Dedifferentiated amniotic fluid mesenchymal stem cell (primary cell): ENCODE data around the gene PLCE1.
"Not testable (repeated sequence)": the region's sequence is repeated elsewhere in the genome, so short reads cannot be mapped to it uniquely, and the experiment has no call there.

Experiments
- DNase-seq: peaks from one replicate; pipeline ENCODE4 v3.0.0-alpha.2; 2016; ENCODE audit errors: extremely low spot score

PLCE1 gene

DNA sequence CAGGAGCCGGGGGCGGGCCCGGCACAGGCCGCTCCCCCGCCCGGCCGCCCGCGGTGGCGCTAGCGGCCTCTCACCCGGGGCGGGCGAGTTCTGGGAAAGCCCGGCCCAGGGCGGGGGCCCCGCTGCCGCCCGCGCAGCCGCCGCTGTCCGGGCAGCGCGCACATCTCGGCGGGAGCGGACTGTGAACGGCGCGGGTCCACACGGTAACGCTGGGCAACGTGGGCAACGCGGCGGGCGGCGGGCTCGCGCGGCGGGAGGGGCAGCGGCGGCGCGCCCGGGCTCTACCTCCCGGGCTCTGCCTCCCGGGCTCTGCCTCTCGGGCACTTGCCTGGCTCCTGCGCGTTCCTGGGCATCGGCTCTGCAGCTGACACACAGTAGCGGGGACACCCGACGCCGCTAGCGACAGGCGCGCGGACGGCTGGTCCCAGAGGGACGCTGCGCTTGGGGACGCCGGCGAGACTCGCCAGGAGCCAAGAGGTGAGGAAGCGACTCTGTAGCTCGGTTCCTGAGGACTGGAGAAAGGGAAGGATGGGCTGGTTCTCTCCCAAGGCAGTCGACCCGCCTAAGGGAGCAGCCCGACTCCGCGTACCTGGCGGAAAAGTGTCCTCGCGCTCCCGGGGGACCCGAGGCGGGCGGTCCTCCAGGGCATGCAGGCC is at the start of gene PLCE1:
PLCE1 (plus strand) TSS at position 150 of the 656 bp plus-strand sequence. CDS start 37,116 bp downstream, outside the sequence.
- DNase-seq = no peak

DNA sequence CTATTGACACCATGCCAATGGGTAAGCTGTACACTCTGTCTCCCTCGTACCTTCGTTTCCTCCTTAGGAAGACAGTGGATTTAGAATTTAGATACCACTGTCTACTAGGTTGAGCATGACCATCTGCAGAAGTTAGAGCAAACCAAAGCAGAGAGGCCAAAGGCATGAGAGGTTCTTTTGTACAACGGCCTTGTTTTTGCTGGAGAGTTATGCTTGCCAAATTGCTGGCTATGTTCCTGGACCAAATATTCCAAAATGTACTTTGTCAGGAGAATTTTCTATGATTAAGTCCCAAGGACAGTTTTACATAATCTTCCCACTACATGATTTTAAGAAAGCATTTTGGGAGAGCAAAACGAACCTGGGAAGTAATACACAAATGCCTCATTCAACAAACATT is 47.9 kb upstream of the PLCE1 start:
- no peak for DNase-seq

DNA sequence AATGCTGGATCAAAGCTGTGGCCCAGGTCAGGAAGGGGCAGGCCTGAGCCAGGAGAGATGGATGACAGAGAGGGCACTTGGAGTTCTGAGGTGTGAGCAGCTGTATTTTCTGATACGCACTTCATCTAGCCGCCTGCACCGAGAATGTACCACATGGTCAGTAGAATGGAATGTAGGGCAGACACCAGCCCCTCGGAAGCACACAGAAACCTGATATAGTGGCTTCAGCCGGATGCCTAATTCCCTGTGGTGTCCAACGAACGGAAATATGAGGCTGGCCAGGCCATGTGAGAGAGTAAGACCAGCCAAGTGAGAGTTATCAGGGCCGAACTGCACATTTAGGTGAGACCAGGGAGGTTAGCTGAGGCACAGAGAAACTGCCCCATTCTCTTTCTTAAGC is 46.7 kb upstream of the PLCE1 start:
- DNase-seq = peak; percentile 58

DNA sequence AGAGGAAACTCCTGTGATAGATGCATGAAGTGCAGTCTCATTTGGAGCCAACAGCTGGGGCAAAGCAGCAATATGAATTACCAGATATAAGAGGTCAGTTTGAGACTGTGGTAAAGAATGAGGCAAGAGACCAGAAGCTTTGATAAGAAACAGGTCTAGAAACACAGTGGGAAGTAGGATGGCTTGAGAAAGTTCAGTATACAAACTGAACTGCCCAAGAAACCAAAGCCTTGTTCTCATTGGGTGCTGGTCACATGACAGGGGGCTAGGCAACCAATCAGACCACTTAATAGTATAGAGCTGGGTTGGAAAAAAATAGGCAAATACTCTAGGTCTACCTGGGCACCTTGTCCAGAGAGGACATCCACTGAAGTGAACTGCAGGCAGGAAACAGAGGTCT is 46.2 kb upstream of the PLCE1 start:
- no peak for DNase-seq

DNA sequence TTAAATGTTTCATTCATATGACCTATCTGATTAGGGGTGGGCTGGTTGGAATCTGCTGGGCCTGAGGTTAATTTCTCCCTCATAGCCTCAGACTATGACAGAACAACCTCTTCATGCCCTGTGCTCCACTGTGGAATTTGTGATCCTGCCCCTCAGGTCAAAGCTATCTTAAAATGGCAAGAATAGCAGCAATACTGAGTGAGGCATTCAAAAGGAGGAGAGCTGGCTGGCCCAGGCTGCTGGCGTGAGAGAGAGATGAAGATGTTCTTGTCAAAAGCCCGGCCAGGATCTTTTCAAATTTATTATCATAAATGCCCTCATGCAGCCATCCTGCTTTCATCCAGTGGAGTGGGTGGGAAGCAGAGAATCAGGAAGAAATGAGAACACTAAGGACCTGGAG is 41.8 kb upstream of the PLCE1 start:
- no peak for DNase-seq

DNA sequence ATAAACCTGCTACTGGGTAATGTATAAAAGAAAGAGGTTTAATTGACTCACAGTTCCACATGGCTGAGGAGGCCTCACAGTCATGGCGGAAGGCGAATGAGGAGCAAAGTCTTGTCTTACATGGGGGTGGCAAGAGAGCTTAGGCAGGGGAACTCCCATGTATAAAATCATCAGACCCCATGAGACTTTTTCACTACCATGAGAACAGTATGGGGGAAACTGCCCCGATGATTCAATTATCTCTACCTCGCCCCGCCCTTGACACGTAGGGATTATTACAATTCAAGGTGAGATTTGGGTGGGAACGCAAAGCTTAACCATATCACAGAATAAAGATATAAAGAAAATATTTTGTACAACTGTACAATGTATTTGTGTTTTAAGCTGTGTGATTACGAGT is 39.4 kb upstream of the PLCE1 start:
- DNase-seq = no peak

DNA sequence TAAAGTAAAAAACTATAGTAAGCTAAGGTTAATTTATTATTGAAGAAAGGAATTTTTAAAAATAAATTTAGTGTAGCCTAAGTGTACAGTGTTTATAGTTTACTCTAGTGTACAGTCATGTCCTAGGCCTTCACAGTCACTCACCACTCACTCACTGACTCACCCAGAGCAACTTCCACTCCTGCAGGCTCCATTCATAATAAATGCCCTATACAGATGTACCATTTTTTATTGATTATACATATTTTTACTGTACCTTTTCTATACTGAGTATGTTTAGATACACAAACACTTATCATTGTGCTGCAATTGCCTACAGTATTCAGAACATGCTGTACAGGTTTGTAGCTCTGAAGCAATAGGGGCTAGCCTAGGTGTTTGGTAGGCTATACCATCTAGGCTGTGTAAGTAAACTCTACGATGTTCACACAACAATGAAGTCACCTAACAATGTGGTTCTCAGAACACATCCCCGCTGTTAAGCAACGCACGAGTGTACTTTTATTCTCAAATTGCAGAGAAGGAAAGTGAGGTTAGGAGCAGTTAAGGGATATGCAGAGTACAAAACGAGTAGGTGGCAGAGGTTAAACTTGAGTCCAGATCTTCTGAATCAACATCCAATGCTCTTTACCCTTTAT is 38.9 kb upstream of the PLCE1 start:
- no peak for DNase-seq

DNA sequence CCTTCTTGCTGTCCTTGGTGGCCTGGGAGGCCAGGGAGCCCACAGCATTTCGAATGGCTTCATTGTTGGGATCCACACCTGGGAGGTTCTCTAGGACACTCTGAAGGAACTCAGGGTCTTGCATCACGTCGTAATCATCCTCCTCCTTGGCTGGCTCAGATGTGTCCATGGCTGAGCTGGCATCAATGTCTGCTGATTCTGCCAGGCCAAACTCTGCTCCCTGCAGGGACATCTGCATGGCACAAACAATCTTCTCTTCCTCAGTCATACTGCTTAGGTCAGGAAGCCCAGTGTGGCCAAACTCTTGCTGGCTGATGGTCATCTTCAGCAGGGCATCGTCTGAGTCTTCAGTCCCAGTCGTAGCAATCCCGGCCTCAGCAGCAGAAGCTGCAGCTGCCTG is 34.9 kb upstream of the PLCE1 start:
- DNase-seq = no peak

DNA sequence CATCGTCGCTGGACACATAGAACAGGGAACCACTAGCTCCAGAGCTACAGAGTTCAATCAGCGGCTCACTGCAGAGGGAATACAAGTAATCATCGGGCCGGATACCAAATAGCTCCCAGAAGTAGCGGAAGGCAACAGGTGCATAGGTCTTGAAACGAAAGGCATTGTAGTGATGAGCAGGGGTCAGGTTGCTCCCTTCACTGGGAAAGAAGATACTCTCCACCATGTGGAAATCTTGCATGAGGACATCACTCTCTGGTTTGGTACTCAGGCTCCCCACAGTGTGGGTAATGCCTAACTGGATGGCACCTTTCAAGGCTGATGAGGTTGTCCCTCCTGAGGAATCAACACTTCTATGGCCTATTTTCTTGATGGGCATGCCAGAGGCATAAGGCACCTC is 32.7 kb upstream of the PLCE1 start:
- not testable (repeated sequence) for DNase-seq

DNA sequence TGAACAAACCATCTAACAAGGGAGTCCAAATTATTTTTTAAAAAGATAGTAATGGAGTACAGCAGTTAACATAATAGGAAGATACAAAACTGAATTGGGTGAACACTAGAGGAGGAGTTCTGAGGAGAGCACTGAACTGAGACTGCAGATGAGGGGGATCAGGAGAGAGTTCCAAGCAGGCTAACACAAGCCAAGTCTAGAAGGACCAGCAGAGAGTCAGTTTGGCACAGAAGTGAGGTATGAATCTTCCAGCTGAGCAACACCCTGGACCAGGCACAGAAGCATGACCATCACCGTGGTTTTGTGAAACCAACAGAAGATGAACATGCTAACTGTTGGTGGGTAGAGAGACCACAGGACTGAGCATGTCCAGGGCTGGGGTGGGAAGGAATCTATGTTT is 30.8 kb upstream of the PLCE1 start:
- no peak for DNase-seq

DNA sequence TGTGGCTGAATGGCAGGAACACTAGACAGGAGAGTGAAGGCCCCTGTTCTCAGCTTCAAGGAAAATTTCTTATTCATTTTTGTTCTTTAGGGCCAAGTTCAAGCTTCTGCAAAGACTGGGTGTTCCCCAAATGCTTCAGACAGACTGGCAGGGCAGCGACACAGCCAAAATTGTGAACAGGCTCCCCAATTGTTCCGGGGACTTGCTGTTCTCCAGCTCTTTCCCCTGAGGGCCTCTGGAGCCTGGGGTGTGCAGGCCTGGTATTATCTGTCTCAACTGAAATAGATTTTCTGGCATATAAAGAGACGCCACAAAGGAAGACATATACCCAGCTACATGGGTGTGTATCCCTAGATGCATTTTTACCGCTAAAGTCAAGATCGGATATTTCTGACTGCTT is 30.3 kb upstream of the PLCE1 start:
- DNase-seq = no peak

DNA sequence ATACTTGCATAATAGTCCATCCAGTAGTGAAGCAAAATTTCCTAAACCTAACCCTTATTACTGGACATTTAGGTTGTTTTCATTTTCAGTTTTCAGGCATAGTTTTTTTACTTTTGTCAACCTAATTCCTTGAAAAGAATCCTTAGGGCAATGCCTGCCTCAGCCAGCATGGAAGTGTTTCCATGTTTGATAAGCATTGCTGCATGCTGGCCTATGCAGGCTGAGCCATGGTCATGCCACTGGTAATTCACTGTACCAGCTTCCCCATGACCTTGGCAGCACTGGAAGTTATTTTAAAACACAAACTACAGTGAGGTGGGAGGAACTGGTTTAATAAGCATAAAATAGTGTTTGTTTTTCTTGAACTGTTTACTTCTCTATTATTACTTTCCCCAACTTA is 27.8 kb upstream of the PLCE1 start:
- DNase-seq = no peak

DNA sequence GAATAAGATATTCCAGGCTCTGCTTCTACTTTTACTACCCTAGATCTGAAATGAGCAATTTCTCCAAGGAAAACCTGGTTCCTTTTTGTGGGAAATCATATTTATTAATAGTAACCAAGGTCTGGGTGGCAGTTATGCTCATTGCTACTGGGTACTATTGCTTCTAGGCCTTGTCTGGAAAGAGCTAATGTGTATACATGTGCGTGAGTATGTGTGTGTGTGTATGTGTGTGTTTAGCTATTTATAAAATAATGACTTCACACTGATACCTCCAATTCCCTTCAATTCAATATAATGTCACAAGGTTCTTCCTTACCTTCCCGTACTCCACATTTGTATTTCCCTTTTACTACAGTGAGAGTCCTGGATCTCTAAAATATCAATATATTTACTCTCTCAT is 26.0 kb upstream of the PLCE1 start:
- DNase-seq = no peak

DNA sequence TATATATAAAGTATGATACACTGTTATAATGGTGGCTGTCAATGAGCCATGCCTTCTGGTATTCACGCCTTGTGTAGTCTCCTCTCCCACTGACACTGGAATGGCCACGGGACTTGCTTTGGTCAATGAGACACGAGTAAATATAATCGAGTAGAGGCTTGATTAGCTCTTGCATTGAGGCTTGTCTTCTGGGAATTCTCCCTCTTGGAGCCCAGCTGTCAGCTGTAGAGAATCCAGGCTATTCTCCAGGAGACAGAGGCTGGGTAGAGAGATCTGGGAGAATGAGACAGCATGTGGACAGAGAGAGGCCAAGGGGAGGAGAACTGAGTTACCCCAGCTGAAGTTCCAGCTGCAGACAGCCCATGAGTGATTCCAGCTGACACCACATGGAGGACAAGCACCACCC is 25.2 kb upstream of the PLCE1 start:
- no peak for DNase-seq

DNA sequence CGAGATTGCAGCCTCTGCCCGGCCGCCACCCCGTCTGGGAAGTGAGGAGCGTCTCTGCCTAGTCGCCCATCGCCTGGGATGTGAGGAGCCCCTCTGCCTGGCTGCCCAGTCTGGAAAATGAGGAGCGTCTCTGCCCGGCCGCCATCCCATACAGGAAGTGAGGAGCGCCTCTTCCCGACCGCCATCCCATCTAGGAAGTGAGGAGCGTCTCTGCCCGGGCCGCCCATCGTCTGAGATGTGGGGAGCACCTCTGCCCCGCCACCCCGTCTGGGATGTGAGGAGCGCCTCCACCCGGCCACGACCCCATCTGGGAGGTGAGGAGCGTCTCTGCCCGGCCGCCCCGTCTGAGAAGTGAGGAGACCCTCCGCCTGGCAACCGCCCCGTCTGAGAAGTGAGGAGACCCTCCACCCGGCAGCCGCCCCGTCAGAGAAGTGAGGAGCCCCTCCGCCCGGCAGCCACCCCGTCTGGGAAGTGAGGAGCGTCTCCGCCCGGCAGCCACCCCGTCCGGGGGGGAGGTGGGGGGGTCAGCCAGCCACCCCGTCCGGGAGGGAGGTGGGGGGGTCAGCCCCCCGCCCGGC is 23.2 kb upstream of the PLCE1 start:
- not testable (repeated sequence) for DNase-seq

DNA sequence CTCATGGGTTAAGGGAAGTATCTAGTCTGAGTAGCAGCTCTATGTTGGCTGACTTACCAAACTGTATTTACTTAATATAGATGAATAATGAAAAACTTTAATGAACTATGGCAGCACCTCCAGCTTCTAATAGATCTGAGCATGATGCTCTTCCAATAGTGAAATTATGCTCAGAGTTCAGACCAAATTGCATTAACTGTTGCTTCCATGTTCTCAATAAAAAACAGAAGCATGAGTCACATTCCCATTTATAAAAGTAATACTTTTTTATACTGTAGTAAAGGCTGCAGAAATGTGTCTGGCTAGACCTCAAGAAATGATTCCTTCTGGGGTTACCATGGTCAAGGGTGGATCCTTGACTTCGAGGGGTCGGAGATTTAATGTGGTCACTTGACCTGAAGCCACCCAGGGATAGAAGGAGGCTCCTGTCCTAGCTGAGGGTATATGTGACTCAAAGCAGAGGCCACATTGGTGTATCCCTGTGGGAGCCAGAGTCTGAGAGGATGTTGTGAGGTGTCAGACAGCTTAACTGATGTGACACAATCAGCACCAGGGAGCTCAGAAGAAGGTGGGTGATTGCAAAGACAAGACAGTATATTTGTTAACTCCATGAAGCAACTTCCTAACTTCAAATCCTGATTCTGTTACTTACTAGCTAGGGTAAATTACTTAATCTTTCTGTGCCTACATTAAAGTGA is 19.8 kb upstream of the PLCE1 start:
- no peak for DNase-seq

DNA sequence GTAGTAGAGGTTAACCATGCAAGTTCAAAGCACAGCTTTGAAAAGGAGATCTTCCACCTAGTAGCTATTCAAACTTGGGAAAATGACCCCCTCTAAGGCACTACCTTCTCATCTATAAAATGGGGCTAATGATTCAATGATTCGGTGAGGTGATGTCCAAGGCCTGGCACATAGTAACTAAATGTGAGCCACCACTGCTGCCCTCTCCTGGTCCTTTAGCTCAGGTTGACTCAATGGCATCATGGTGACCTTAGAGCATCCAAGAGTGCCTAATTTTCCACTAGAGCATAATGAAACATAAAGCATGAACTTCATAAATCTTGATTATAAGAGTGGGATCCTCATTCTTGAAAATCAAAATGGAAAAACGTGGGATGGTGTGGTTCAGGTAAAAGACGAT is 16.3 kb upstream of the PLCE1 start:
- DNase-seq = no peak

DNA sequence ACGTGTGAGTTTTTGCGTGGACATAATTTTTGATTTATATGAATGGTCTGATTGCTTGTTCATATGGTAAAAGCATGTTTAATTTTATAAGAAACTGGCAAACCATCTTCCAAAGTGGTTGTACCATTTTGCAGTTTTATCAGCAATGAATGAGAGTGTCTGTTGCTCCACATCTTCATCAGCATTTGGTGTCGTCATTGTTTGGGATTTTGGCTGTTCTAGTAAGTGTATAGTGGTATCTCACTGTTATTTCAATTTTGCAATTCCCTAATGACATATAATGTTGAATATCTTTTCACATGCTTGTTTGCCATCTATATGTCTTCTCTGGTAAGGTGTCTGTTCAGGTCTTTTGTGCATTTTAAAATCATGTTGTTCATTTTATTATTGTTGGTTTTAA is 13.2 kb upstream of the PLCE1 start:
- DNase-seq = no peak

DNA sequence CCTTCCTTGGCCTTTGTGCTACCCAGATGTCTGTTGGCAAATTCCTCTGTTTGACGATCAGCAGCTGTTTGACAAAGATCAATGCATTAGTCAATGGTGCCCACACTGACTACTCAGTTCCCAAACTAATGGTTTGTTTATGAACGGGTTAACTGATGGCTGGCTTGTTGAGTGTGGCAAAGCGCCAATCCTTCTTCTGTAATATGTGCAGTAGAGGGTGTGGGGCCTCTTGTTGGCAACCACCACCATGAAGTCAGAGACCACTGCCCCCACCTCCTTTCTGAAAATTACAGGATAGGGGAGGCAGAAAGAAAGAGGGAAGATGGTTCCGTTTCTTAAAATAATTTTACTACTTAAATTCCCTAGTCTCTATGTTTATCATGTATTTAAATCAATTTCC is 2.6 kb upstream of the PLCE1 start:
- DNase-seq = no peak

DNA sequence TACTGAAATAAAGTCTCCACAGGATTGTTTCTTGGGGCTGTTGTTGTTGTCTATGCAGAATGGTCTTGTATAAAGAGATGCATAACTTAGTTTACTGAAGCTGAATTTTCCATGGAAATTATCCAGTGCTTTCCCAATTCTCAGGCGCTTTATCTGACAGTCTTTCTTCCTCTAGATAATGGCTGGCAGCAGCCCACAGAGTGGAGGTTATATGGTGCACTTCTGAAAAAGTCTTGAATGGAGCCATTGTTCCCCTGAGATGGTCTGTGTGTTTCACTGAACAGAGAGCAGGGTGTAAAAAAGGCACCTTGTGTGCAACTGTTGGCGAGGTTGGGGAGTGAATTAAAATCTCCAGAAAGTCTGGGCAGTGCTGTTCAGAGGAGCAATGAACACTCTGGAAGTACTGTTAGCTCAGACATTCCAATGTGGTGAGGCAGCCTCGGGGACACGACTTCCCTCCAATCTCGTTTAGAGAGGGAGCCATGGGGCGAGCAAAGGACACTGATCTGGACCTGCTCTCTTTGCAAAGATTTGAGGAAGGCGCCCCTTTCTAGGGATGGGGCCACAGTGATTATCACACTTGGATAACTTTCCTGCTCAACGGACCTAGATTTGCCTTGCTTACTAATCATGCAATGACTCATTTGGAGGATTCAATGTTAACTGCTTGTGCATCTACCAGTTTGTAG is 2.0 kb upstream of the PLCE1 start:
- DNase-seq = peak; percentile 71

DNA sequence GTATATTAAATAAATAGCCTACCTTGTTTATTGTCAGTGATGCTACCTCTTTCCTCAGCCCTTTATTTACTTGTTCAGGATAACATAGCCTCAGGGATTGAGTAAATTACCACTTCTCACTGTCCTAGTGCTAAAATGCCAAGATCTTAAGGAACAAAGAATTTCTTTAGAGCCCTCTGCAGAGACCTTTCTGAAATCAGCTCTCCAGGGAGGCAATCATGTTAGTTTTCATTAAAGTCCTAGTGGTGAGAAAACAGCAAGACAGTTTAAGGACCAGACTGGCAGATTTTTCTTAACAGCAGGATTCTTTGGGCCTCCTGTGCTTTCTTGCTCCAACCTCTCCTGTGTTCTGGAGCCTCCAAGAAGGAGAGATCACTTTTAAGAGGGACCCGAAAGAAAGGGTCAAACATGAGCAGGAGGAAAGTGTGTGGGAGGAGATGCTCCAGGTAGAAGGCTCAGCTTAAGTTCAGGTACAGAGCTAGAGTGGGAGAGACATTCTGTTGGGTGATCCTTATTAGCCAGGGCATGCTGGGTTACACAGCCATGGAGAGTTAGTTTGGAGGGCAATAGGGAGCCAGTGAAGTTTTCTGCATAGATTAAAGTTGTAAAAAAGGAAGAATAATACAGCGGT is 1.2 kb upstream of the PLCE1 start:
- no peak for DNase-seq

DNA sequence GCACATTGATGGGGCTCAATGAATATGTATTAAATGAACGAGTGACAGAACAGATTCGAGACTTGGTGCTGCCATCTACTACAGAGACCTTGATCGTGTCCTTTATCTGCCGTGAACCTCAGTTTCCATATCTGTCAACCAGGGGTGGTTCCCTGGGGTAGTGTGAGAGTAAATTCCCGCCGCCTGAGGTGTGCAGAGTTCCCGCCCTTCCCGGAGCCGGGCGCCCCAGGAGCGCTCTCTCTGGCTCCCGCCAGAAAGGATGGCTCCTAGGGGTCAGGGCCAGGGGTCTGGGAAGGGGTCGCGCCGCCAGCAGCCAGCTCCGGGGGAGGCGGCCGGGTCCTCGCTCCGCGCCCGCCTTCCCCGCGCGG is 333 bp upstream of the PLCE1 start:
- DNase-seq = no peak
